ENCODE data around the gene LGMN. TPM values are rescaled to one million over a fixed set of nuclear protein-coding genes. Genes with fewer than 3 reads are reported as not detected.

LGMN gene
- total RNA-seq, 1 donor from 2014 or later, result 37.0 TPM

DNA sequence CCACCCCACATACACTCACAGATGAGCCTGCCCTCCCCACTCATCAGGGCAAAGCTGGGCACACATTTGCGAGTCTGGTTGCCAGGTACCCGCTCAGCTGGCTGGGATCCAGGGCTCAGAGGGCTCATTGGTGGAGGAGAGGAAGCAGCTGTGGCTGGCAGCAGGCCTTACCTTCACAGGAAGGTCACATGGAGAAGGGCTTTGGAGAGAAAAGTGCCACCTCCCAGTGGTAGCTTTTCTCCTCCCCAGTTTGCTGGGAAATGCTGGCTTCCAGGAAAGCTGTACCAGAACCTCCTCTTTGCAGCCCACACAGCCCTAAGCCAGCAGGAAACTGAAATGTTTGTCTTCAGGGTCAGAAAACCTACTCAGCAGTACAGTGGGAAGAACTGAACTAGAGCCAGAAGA, 55.6 kb downstream of the LGMN start:
- H3K9me3 Mint-ChIP-seq, result no peaks in the 10 kb centered on the region

GRCh38 chr14:92690171-92691011, 58.0 kb downstream of the LGMN start:
- Mint-ChIP-seq H3K27me3 (ENCODE audit: low read depth) (peaks cover 16% of the 10 kb centered on the region), H3K9me3 (no peaks in the 10 kb centered on the region), H3K4me1 (peaks cover 13% of the 10 kb centered on the region), H3K4me3 (peak overlapping the region; percentile 38), H3K36me3 (ENCODE audit: low read depth) (no peaks in the 10 kb centered on the region), H3K27ac (ENCODE audit: unreplicated experiment) (peak overlapping the region; percentile 27)
- DNase-seq (ENCODE audit: low read depth, low spot score), result no peak
- TF ChIP-seq, protein P1, sequence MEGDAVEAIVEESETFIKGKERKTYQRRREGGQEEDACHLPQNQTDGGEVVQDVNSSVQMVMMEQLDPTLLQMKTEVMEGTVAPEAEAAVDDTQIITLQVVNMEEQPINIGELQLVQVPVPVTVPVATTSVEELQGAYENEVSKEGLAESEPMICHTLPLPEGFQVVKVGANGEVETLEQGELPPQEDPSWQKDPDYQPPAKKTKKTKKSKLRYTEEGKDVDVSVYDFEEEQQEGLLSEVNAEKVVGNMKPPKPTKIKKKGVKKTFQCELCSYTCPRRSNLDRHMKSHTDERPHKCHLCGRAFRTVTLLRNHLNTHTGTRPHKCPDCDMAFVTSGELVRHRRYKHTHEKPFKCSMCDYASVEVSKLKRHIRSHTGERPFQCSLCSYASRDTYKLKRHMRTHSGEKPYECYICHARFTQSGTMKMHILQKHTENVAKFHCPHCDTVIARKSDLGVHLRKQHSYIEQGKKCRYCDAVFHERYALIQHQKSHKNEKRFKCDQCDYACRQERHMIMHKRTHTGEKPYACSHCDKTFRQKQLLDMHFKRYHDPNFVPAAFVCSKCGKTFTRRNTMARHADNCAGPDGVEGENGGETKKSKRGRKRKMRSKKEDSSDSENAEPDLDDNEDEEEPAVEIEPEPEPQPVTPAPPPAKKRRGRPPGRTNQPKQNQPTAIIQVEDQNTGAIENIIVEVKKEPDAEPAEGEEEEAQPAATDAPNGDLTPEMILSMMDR (conservative IDR thresholded peaks at IDR 0.05), result peak; percentile 64

More for the DNA sequence above, 55.6 kb downstream of the LGMN start:
- TF ChIP-seq, protein P1 (conservative IDR thresholded peaks at IDR 0.05), result no peak
- Mint-ChIP-seq H3K27ac (ENCODE audit: unreplicated experiment) (no peak overlapping the region), H3K4me1 (peaks cover 13% of the 10 kb centered on the region), H3K27me3 (ENCODE audit: low read depth) (peaks cover 22% of the 10 kb centered on the region), H3K36me3 (ENCODE audit: low read depth) (no peaks in the 10 kb centered on the region), H3K4me3 (no peak overlapping the region)
- no peak for DNase-seq (ENCODE audit: low read depth, low spot score)

DNA sequence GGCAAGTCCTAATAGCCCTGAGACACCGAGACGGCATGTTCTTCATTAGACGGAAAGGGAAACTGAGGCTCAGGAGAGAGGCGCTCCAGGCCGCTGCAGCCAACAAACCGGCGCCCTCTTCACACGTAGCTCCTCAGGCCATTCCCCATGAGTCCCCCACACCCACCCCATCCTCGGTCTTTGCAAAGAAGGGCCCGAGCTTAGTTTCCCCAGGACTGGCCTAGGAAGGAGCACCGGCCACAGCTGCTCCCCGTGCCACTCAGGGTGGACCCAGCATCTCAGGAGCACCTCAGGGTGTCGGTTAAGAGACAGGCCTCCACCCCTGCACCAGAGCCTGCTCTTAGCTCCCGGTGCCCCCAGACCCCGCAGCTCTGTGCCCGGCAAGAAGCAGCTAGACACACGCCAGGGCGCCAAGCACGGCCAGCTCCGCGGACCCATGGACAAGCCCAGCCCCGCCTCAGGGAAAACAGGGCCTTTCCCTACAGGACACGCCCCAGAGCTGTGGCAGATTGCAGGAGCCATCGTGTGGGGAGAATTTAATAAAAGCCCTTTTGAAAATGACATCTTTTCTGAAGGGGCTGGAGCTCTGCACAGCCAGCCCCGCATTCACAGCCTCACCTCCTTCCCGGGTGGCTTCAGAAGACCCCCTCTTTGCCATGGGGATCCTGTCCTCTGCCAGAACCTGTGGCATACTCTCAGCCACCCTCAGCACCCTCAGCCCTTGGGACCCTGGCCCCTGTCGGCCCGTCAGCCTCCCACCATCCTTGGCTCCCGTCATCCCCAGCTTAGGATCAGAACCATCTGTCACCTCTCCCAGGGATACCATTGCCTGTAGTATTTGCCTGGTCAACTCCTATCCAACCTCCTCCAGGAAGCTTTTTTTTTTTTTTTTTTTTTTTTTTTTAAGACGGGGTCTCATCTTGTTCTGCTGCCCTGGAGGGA, 59.7 kb downstream of the LGMN start:
- TF ChIP-seq, protein P1 (conservative IDR thresholded peaks at IDR 0.05), result no peak
- Mint-ChIP-seq H3K27ac (ENCODE audit: unreplicated experiment) (no peak overlapping the region), H3K4me1 (no peaks in the 10 kb centered on the region), H3K27me3 (ENCODE audit: low read depth) (peaks cover 16% of the 10 kb centered on the region), H3K4me3 (peak overlapping the region; percentile 51), H3K36me3 (ENCODE audit: low read depth) (no peaks in the 10 kb centered on the region), H3K9me3 (no peaks in the 10 kb centered on the region)
- no peak for DNase-seq (ENCODE audit: low read depth, low spot score)

DNA sequence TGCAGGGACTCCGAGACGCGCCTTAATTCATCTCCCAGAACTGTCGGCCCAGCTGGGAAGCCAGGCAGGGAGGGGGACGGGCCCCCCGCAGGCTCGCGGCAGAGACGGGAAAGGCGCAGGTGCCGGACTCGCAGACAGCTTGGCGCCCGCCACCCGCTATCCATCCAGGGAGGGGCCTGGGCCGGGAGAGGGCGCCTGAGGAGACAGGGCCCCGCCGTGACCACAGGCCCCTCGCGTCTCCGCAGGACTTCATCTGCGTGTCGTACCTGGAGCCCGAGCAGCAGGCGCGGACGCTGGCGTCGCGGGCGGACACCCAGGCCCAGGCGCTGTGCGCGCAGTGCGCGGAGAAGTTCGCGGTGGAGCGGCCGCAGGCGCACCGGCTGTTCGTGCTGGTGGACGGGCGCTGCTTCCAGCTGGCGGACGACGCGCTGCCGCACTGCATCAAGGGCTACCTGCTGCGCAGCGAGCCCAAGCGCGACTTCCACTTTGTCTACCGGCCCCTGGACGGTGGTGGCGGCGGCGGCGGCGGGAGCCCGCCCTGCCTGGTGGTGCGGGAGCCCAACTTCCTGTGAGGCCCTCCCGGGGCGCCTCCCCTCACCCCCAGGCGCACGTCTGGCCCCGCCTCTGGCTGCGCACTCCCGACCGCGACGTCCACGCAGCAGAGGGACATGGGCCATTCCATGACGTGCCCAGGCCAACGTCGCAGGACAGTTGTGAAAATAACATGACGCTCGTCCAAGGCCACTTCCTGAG, 60.6 kb downstream of the LGMN start:
- H3K27me3 Mint-ChIP-seq (ENCODE audit: low read depth), result peaks cover 16% of the 10 kb centered on the region
- H3K27ac Mint-ChIP-seq (ENCODE audit: unreplicated experiment), result no peak overlapping the region
- DNase-seq (ENCODE audit: low read depth, low spot score), result no peak
- no peaks in the 10 kb centered on the region for H3K36me3 Mint-ChIP-seq (ENCODE audit: low read depth)
- H3K4me3 Mint-ChIP-seq, result no peak overlapping the region
- H3K4me1 Mint-ChIP-seq, result no peaks in the 10 kb centered on the region
- TF ChIP-seq, protein P1 (conservative IDR thresholded peaks at IDR 0.05), result no peak
- no peaks in the 10 kb centered on the region for H3K9me3 Mint-ChIP-seq

DNA sequence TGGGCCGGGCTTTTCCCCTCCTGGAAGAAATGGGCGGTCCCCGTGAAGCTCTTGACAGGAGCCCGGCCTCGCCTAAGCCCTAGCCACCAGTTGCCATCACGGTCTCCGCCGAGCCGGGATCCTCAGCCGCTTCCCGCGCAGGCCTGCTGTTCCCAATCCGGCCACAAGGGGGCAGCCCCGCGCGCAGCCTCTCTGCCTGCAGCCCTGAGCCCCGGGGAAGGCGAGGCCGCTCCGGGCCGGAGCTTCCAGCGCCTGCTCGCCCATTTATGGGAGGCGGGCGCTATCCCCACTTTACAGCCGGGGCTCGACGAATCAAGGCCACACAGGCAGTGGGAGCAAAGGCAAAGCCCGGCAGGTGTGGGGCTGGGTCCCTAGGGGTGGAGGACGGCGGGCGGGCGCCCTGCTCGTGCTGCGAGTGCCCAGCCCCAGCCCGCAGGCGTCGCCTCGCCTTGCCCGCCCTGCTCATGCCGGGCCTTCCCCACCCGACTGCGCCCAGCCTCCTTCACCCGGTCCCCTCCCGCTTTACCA, 61.5 kb downstream of the LGMN start:
- Mint-ChIP-seq H3K36me3 (ENCODE audit: low read depth) (no peaks in the 10 kb centered on the region), H3K4me3 (peak overlapping the region; percentile 23), H3K9me3 (no peaks in the 10 kb centered on the region), H3K27ac (ENCODE audit: unreplicated experiment) (no peak overlapping the region), H3K27me3 (ENCODE audit: low read depth) (peaks cover 16% of the 10 kb centered on the region), H3K4me1 (no peaks in the 10 kb centered on the region)
- DNase-seq (ENCODE audit: low read depth, low spot score), result peak; percentile 94
- TF ChIP-seq, protein P1 (conservative IDR thresholded peaks at IDR 0.05), result peak; percentile 97

Measured in neural crest cell (in vitro differentiated cells).